22Rv1 (cell line): Measurements from ENCODE around the gene INSIG1.

Source experiments
- H3K27ac ChIP-seq: fragments of 450-650 bp; 2 replicates; pipeline ENCODE4 v1.5.1; 2017
- CTCF ChIP-seq: fragments of 450-650 bp; IDR thresholded peaks from 2 replicates; pipeline ENCODE4 v1.5.1; 2017; ENCODE audit warnings: mild to moderate bottlenecking
- ZFX ChIP-seq: fragments of 450-650 bp; IDR thresholded peaks from 2 replicates; pipeline ENCODE4 v1.6.1; 2017; ENCODE audit warnings: antibody characterized with exemption, borderline replicate concordance

Gene INSIG1

GRCh38 chr7:155358066-155358947, 60.6 kb downstream of the INSIG1 start:
- H3K27ac ChIP-seq, result no peak overlapping the region
- TF ChIP-seq ZFX (no peak), CTCF (no peak)

GRCh38 chr7:155358948-155359712, 61.5 kb downstream of the INSIG1 start:
- TF ChIP-seq ZFX (no peak), CTCF (no peak)
- no peak overlapping the region for H3K27ac ChIP-seq
